KMS-11 (cell line): ENCODE measurements around the gene NOC4L.

Experiments used
- H2AFZ ChIP-seq: fragments of 200-600 bp; sonication (generic); 2 replicates; pipeline ENCODE4 v1.6.1; 2016; ENCODE audit warnings: antibody characterized with exemption, mixed run types, low read depth
- H3K27ac ChIP-seq: fragments of 200-600 bp; sonication (generic); 2 replicates; pipeline ENCODE4 v1.6.1; 2016; ENCODE audit warnings: mild to moderate bottlenecking, mixed run types
- H3K27me3 ChIP-seq: fragments of 200-600 bp; sonication (generic); 2 replicates; pipeline ENCODE4 v1.6.1; 2017; ENCODE audit warnings: mild to moderate bottlenecking, low read depth, mixed run types, moderate library complexity; ENCODE audit not compliant: insufficient read depth
- H3K36me3 ChIP-seq: fragments of 200-600 bp; sonication (generic); 2 replicates; pipeline ENCODE4 v1.6.1; 2017; ENCODE audit warnings: mild to moderate bottlenecking, mixed run types; ENCODE audit not compliant: insufficient read depth
- H3K4me1 ChIP-seq: fragments of 200-600 bp; sonication (generic); 2 replicates; pipeline ENCODE4 v1.6.1; 2016; ENCODE audit warnings: mild to moderate bottlenecking, low read depth, mixed run types; ENCODE audit not compliant: poor library complexity, severe bottlenecking
- H3K4me2 ChIP-seq: fragments of 200-600 bp; sonication (generic); 2 replicates; pipeline ENCODE4 v1.7.0; 2016; ENCODE audit warnings: mild to moderate bottlenecking, mixed run types
- H3K4me3 ChIP-seq: fragments of 200-600 bp; sonication (generic); IDR thresholded peaks from 2 replicates; pipeline ENCODE4 v1.6.1; 2017; ENCODE audit warnings: low read depth, low read length, mixed read lengths; ENCODE audit not compliant: insufficient read depth
- H3K79me2 ChIP-seq: fragments of 200-600 bp; sonication (generic); 2 replicates; pipeline ENCODE4 v1.6.1; 2016; ENCODE audit warnings: low read depth, mixed run types; ENCODE audit not compliant: insufficient read depth
- H3K9ac ChIP-seq: fragments of 200-600 bp; sonication (generic); 2 replicates; pipeline ENCODE4 v1.6.1; 2016; ENCODE audit warnings: mild to moderate bottlenecking, mixed run types
- H4K20me1 ChIP-seq: fragments of 200-600 bp; sonication (generic); 2 replicates; pipeline ENCODE4 v1.6.1; 2016; ENCODE audit warnings: mild to moderate bottlenecking, mixed run types; ENCODE audit not compliant: insufficient read depth
- TF ChIP-seq, protein P1 (sequence below): fragments of 200-600 bp; sonication (generic); conservative IDR thresholded peaks from 2 replicates; pipeline ENCODE4 v1.6.1; 2017; ENCODE audit warnings: low read depth, mild to moderate bottlenecking, antibody characterized with exemption, low read length, moderate library complexity, mixed read lengths

NOC4L gene

DNA sequence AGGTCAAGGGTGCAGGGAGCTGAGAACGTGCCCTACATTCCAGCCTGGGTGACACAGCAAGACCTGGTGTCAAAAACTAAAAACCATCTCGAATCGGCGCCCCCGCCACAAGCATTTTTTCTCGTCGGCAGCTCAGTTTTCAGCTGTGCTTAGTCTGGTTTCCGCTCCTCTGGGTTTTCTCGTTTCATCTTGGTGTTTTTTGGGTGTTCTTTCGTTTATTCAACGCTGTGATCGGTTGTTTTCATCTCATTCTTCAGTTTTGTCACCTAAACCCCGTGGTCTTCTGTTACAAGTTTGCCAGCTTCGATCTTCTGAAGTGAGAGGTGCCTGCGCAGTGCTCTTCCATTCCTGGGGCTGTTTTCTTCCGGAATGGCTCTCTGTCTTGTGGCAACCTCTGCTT is 41.4 kb downstream of the NOC4L start:
- Histone ChIP-seq H2AFZ (no peak overlapping the region), H3K79me2 (no peaks in the 10 kb centered on the region), H3K4me2 (no peak overlapping the region), H3K4me1 (no peaks in the 10 kb centered on the region), H3K4me3 (no peak overlapping the region), H3K9ac (no peak overlapping the region), H4K20me1 (no peaks in the 10 kb centered on the region), H3K27ac (no peak overlapping the region), H3K27me3 (peaks cover 10% of the 10 kb centered on the region; the same call in 1 of the 2 replicates), H3K36me3 (no peaks in the 10 kb centered on the region)
- TF ChIP-seq, protein P1, sequence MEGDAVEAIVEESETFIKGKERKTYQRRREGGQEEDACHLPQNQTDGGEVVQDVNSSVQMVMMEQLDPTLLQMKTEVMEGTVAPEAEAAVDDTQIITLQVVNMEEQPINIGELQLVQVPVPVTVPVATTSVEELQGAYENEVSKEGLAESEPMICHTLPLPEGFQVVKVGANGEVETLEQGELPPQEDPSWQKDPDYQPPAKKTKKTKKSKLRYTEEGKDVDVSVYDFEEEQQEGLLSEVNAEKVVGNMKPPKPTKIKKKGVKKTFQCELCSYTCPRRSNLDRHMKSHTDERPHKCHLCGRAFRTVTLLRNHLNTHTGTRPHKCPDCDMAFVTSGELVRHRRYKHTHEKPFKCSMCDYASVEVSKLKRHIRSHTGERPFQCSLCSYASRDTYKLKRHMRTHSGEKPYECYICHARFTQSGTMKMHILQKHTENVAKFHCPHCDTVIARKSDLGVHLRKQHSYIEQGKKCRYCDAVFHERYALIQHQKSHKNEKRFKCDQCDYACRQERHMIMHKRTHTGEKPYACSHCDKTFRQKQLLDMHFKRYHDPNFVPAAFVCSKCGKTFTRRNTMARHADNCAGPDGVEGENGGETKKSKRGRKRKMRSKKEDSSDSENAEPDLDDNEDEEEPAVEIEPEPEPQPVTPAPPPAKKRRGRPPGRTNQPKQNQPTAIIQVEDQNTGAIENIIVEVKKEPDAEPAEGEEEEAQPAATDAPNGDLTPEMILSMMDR = no peak

GRCh38 chr12:132186208-132186856 is 42.1 kb downstream of the NOC4L start:
- H3K27me3 ChIP-seq = peaks cover 10% of the 10 kb centered on the region; the same call in 1 of the 2 replicates
- no peak overlapping the region for H3K4me2 ChIP-seq
- TF ChIP-seq, protein P1 = no peak

DNA sequence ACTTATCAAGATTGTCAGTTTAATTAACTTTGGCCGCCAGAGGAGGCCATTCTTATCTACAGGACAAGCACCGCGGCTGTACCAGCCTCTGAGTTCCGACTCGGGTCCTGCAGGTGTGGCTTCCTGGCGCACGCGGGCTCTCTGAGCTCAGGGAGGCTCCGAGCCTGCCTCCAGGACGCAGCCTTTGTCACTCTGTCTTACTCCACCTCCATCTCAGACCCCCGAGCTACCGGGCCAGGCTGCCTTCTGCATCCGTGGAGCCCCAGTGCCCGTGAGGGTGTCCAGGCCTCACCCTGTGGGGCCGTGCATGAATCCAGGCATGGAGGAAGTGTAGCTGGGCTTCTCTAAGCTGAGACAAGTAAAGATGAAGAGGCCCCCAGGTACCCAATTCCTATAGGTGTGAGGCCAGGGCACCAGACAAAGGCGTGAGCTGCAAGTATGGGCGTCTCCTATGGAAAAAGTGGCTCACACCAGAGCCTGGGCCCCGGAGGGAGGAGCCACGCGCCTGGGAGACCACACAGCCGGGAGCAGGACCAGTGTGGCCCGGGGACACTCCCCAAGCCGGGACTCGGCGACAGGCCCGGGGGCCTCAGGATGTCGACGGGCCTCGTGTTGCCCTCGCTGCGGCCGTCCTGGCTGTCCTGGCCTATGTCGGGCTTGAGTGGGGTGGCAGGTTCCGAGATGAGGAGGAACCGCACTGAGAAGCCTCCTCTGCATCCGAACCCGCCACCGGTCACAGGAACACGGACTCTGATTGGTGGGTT is 42.8 kb downstream of the NOC4L start:
- no peaks in the 10 kb centered on the region for H4K20me1 ChIP-seq
- H3K36me3 ChIP-seq = no peaks in the 10 kb centered on the region
- no peak overlapping the region for H3K4me3 ChIP-seq
- H2AFZ ChIP-seq = no peak overlapping the region
- no peak overlapping the region for H3K4me2 ChIP-seq
- TF ChIP-seq, protein P1 = no peak
- no peak overlapping the region for H3K27ac ChIP-seq
- no peak overlapping the region for H3K9ac ChIP-seq
- no peaks in the 10 kb centered on the region for H3K79me2 ChIP-seq
- no peaks in the 10 kb centered on the region for H3K4me1 ChIP-seq
- H3K27me3 ChIP-seq = peaks cover 10% of the 10 kb centered on the region; the same call in 1 of the 2 replicates

More at GRCh38 chr12:132186208-132186856, 42.1 kb downstream of the NOC4L start:
- Histone ChIP-seq H3K79me2 (no peaks in the 10 kb centered on the region), H3K36me3 (no peaks in the 10 kb centered on the region), H4K20me1 (no peaks in the 10 kb centered on the region), H3K9ac (no peak overlapping the region), H3K27ac (no peak overlapping the region), H2AFZ (no peak overlapping the region), H3K4me1 (no peaks in the 10 kb centered on the region), H3K4me3 (no peak overlapping the region)

DNA sequence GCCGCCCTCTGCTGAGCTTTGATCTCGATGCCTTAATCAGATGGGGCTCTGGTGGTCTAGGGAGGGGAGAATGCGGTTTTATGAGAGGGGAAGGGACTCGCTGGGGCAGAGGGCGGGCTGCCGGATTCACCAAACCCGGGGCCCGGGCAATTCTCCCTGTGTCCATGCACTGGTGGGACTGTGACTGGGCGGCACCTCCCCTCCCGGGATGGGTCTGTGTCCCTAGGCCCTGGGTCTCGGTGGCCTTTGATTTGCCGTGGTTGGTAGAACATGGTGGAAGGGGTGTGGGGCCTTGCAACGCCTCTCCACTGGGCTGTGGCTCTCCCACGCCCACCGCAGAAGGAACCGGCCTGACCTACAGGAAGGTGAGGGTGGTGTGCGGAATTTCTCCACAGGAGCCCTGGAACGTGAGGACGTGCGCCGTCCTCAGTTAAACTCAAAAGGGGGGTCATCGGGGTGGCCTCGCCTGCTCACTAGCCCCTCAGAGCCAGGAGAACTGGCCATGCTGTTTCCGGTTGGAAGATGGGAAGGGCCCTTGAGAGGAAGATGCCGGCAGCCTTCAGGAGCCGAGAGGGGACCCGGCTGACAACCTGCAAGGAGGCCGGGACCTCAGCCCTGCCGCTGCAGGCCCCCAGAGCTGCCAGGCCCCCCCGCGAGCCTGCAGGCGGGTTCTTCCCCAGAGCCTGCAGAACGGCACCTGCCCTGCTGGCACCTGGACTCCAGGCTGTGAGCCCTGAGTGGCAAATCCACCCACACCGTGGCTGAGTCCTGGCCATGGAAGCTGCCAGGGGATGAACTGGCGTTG is 43.6 kb downstream of the NOC4L start:
- H3K27me3 ChIP-seq = peaks cover 10% of the 10 kb centered on the region; the same call in 1 of the 2 replicates
- H3K27ac ChIP-seq = no peak overlapping the region
- no peak overlapping the region for H3K4me2 ChIP-seq
- no peak overlapping the region for H3K9ac ChIP-seq
- H3K79me2 ChIP-seq = no peaks in the 10 kb centered on the region
- no peaks in the 10 kb centered on the region for H3K4me1 ChIP-seq
- TF ChIP-seq, protein P1 = no peak
- H3K36me3 ChIP-seq = no peaks in the 10 kb centered on the region
- H4K20me1 ChIP-seq = no peaks in the 10 kb centered on the region
- H2AFZ ChIP-seq = no peak overlapping the region
- H3K4me3 ChIP-seq = no peak overlapping the region
